ENCODE measurements around the gene RPL19. TPM values are rescaled to one million over a fixed set of nuclear protein-coding genes. Genes with fewer than 3 reads are reported as not detected.

Gene RPL19
- total and polyA plus RNA-seq, 4 donors: 475 to 999 (median 749) TPM

GRCh38 chr17:39213852-39214251 lies 13.8 kb downstream of the RPL19 start:
- Histone ChIP-seq H3K36me3 (ENCODE audit: control insufficient read depth in 4 of 4, insufficient read depth in 3 of 4, low read depth in 1 of 4, low read length in 3 of 4) (no peaks in the 10 kb centered on the region), H3K9me3 (ENCODE audit: control insufficient read depth in 4 of 4, low read length in 3 of 4) (no peaks in the 10 kb centered on the region), H3K4me3 (ENCODE audit: low read depth in 1 of 3, low read length in 3 of 3) (no peak overlapping the region), H3K4me1 (ENCODE audit: control insufficient read depth in 4 of 4, insufficient read depth in 4 of 4, low read length in 3 of 4) (peaks cover 0 to 5% (median 1%) of the 10 kb centered on the region in 4 donors), H3K27me3 (ENCODE audit: control insufficient read depth in 4 of 4, insufficient read depth in 4 of 4, low read length in 3 of 4) (peaks cover 0 to 1% (median 0%) of the 10 kb centered on the region in 4 donors), H3K27ac (ENCODE audit: low read depth in 1 of 2, low read length in 2 of 2) (no peak overlapping the region), H3K9ac (ENCODE audit: low read depth in 1 of 2, low read length in 2 of 2) (no peak overlapping the region)
- TF ChIP-seq EGR1 (IDR thresholded peaks at IDR 0.05; ENCODE audit: low read depth in 2 of 2) (no peak), CTCF (IDR thresholded peaks at IDR 0.05; ENCODE audit: low read depth, low read length, missing input control) (no peak), RAD21 (IDR thresholded peaks at IDR 0.05) (no peak), MAX (IDR thresholded peaks at IDR 0.05) (no peak), RXRA (IDR thresholded peaks at IDR 0.05) (no peak), TAF1 (conservative IDR thresholded peaks at IDR 0.05) (no peak), ZBTB33 (IDR thresholded peaks at IDR 0.05) (no peak), YY1 (IDR thresholded peaks at IDR 0.05) (no peak), NR2F2 (IDR thresholded peaks at IDR 0.05) (no peak), SP1 (IDR thresholded peaks at IDR 0.05) (no peak), HNF4A (conservative IDR thresholded peaks at IDR 0.05) (no peak), HNF4G (IDR thresholded peaks at IDR 0.05) (no peak), GABPA (IDR thresholded peaks at IDR 0.05 in 1 of 2, conservative IDR thresholded peaks at IDR 0.05 in 1 of 2) (no peak), FOXA1 (IDR thresholded peaks at IDR 0.05) (no peak), FOXA2 (IDR thresholded peaks at IDR 0.05) (no peak), JUND (IDR thresholded peaks at IDR 0.05) (no peak), ATF3 (IDR thresholded peaks at IDR 0.05) (no peak), REST (IDR thresholded peaks at IDR 0.05) (no peak)
- DNase-seq (ENCODE audit: low spot score): no peak
- WGBS: 81% methylated on average over 9 of the region's 9 CpGs

Data from liver (tissue), 9 donors.